H1 (cell line): ENCODE data around the gene SYP. TPM values are rescaled to one million over a fixed set of nuclear protein-coding genes. Genes with fewer than 3 reads are reported as not detected.

Source experiments
- CTCF ChIA-PET: fragments of 300-600 bp; sonication (Branson Sonifier 250); formaldehyde crosslinking; loops from one replicate; lab custom pipeline; 2021; ENCODE audit not compliant: partially characterized antibody; lab: Charles Lee
- POLR2A ChIA-PET: fragments of 300-600 bp; sonication (Branson Sonifier 250); formaldehyde crosslinking; loops from one replicate; lab custom pipeline; 2021; ENCODE audit warnings: inconsistent platforms; ENCODE audit not compliant: partially characterized antibody; lab: Charles Lee
- DNase-seq, 2 experiments: peaks; one replicate each; pipeline versions ENCODE4 v3.0.0 to v3.0.0-alpha.2; 2010 to 2022; ENCODE audit warnings: low spot score in 2 of 2, low read depth in 1 of 2, mixed read lengths in 1 of 2
- FAIRE-seq: peaks from 2 replicates; lab custom pipeline; 2011; peaks lifted over from hg19 to GRCh38; lab: Jason Lieb, UNC
- H2AFZ ChIP-seq: 2 replicates; pipeline ENCODE4 v1.8.1; 2012; ENCODE audit warnings: low read length, inconsistent platforms
- H2AK5ac ChIP-seq: 2 replicates; pipeline ENCODE4 v1.6.1; 2013; ENCODE audit warnings: low read depth, low read length
- H2BK120ac ChIP-seq: replicated peaks from 2 replicates; pipeline ENCODE3; 2013; ENCODE audit warnings: low read depth, low read length, inconsistent platforms
- H2BK12ac ChIP-seq: 2 replicates; pipeline ENCODE4 v1.6.1; 2013; ENCODE audit warnings: low read depth, low read length
- H2BK15ac ChIP-seq: 2 replicates; pipeline ENCODE4 v1.6.1; 2013; ENCODE audit warnings: low read length
- H2BK20ac ChIP-seq: 2 replicates; pipeline ENCODE4 v1.6.1; 2013; ENCODE audit warnings: low read length
- H2BK5ac ChIP-seq: 2 replicates; pipeline ENCODE4 v1.6.1; 2013; ENCODE audit warnings: low read depth, low read length
- H3K14ac ChIP-seq: 2 replicates; pipeline ENCODE4 v1.6.1; 2013; ENCODE audit warnings: inconsistent platforms; ENCODE audit not compliant: insufficient read length
- H3K18ac ChIP-seq: 2 replicates; pipeline ENCODE4 v1.6.1; 2013; ENCODE audit warnings: low read length; ENCODE audit errors: extremely low read depth
- H3K23ac ChIP-seq: 2 replicates; pipeline ENCODE4 v1.6.1; 2013; ENCODE audit warnings: inconsistent platforms; ENCODE audit not compliant: insufficient read length
- H3K23me2 ChIP-seq: 2 replicates; pipeline ENCODE4 v1.6.1; 2013; ENCODE audit warnings: low read depth, low read length
- H3K27ac ChIP-seq: 2 replicates; pipeline ENCODE4 v1.6.1; 2011; ENCODE audit warnings: low read depth, low read length, inconsistent platforms
- H3K27me3 ChIP-seq, 4 experiments: replicated peaks in 1 of 4; 1 replicate in 1 of 4; 2 replicates in 3 of 4; pipeline versions ENCODE4 v1.6.1 to v1.8.1; 2011 to 2013; ENCODE audit warnings: low read length in 3 of 4, mild to moderate bottlenecking in 3 of 4, inconsistent platforms in 2 of 4, mixed read lengths in 2 of 4, moderate library complexity in 1 of 4; ENCODE audit not compliant: control insufficient read depth in 3 of 4, insufficient read depth in 3 of 4; ENCODE audit errors: extremely low read depth in 1 of 4
- H3K36me3 ChIP-seq, 4 experiments: 2 replicates each; pipeline versions ENCODE4 v1.6.1 to v1.8.1; 2011 to 2013; ENCODE audit warnings: mild to moderate bottlenecking in 4 of 4, low read length in 3 of 4, moderate library complexity in 2 of 4, control low read depth in 1 of 4, inconsistent platforms in 1 of 4; ENCODE audit not compliant: insufficient read depth in 4 of 4, control insufficient read depth in 2 of 4
- H3K4ac ChIP-seq: replicated peaks from 2 replicates; pipeline ENCODE3; 2013; ENCODE audit warnings: low read length, low read depth, mixed read lengths, inconsistent platforms; ENCODE audit not compliant: insufficient read length
- H3K4me1 ChIP-seq, 4 experiments: replicated peaks in 1 of 4; 1 replicate in 1 of 4; 2 replicates in 3 of 4; pipeline versions ENCODE4 v1.6.1 to v1.8.1; 2011 to 2013; ENCODE audit warnings: low read length in 3 of 4, inconsistent platforms in 2 of 4, mixed read lengths in 1 of 4; ENCODE audit not compliant: insufficient read depth in 4 of 4, control insufficient read depth in 3 of 4
- H3K4me2 ChIP-seq, 2 experiments: 2 replicates each; pipeline versions ENCODE4 v1.6.1 to v1.8.1; 2011 to 2013; ENCODE audit warnings: low read depth in 2 of 2, low read length in 2 of 2, control low read depth in 1 of 2, inconsistent platforms in 1 of 2, mild to moderate bottlenecking in 1 of 2; ENCODE audit not compliant: insufficient read depth in 1 of 2
- H3K4me3 ChIP-seq, 4 experiments: fragments of 200-600, 300-600 bp in 1 of 4; sonication (generic), shearing (Covaris generic), sonication (Bioruptor Twin) in 1 of 4; 2 replicates each; pipeline versions ENCODE4 v1.5.1 to v1.8.1; 2011 to 2016; ENCODE audit warnings: low read length in 4 of 4, low read depth in 3 of 4, control low read depth in 2 of 4, inconsistent platforms in 2 of 4, mild to moderate bottlenecking in 2 of 4, mixed read lengths in 1 of 4, moderate library complexity in 1 of 4; ENCODE audit not compliant: insufficient read depth in 2 of 4; ENCODE audit errors: extremely low read depth in 1 of 4
- H3K56ac ChIP-seq: replicated peaks from 2 replicates; pipeline ENCODE3; 2013; ENCODE audit warnings: low read depth, mild to moderate bottlenecking, mixed read lengths, low read length, inconsistent platforms; ENCODE audit not compliant: insufficient read length
- H3K79me1 ChIP-seq: 2 replicates; pipeline ENCODE4 v1.6.1; 2013; ENCODE audit warnings: low read depth, low read length, control low read depth
- H3K79me2 ChIP-seq, 2 experiments: 2 replicates each; pipeline versions ENCODE4 v1.6.1 to v1.8.1; 2012 to 2013; ENCODE audit warnings: low read length in 2 of 2, mild to moderate bottlenecking in 2 of 2, inconsistent platforms in 1 of 2; ENCODE audit not compliant: insufficient read depth in 2 of 2, control insufficient read depth in 1 of 2
- H3K9ac ChIP-seq, 4 experiments: replicated peaks in 1 of 4; 1 replicate in 1 of 4; 2 replicates in 3 of 4; pipeline versions ENCODE4 v1.6.1 to v1.8.1; 2011 to 2013; ENCODE audit warnings: low read depth in 3 of 4, low read length in 3 of 4, control low read depth in 2 of 4, mild to moderate bottlenecking in 2 of 4, moderate library complexity in 2 of 4, inconsistent platforms in 1 of 4; ENCODE audit errors: extremely low read depth in 1 of 4
- H3K9me3 ChIP-seq, 2 experiments: 2 replicates each; pipeline versions ENCODE4 v1.6.1 to v1.8.1; 2012 to 2013; ENCODE audit warnings: mild to moderate bottlenecking in 2 of 2, moderate library complexity in 2 of 2, control low read depth in 1 of 2, inconsistent platforms in 1 of 2, low read depth in 1 of 2, low read length in 1 of 2, mixed read lengths in 1 of 2; ENCODE audit not compliant: insufficient read depth in 2 of 2
- H4K20me1 ChIP-seq, 2 experiments: replicated peaks in 1 of 2; 2 replicates each; pipeline versions ENCODE3 to v1.8.1; 2011 to 2013; ENCODE audit warnings: inconsistent platforms in 2 of 2, low read length in 2 of 2, mild to moderate bottlenecking in 1 of 2; ENCODE audit not compliant: insufficient read depth in 2 of 2, control insufficient read depth in 1 of 2
- H4K5ac ChIP-seq: 2 replicates; pipeline ENCODE4 v1.6.1; 2013; ENCODE audit warnings: low read length, low read depth, mixed read lengths, inconsistent platforms; ENCODE audit not compliant: insufficient read length
- H4K8ac ChIP-seq: 2 replicates; pipeline ENCODE4 v1.8.0; 2013; ENCODE audit warnings: mild to moderate bottlenecking, moderate library complexity, low read length, inconsistent platforms; ENCODE audit not compliant: insufficient read depth; ENCODE audit errors: extremely low read depth
- H4K91ac ChIP-seq: replicated peaks from 2 replicates; pipeline ENCODE3; 2013; ENCODE audit warnings: low read length, mixed read lengths, inconsistent platforms; ENCODE audit not compliant: insufficient read length
- ASH2L ChIP-seq: fragments of 200-600, 300-600 bp; sonication (generic); IDR thresholded peaks from one replicate; pipeline ENCODE4 v1.7.1; 2017; ENCODE audit warnings: low read length
- EP300 ChIP-seq, 2 experiments: IDR thresholded peaks; 1 replicate in 1 of 2; 2 replicates in 1 of 2; pipeline ENCODE4 v1.6.1; 2011 to 2012; ENCODE audit warnings: low read depth in 2 of 2, low read length in 2 of 2, mild to moderate bottlenecking in 2 of 2, borderline replicate concordance in 1 of 2, inconsistent platforms in 1 of 2, moderate library complexity in 1 of 2
- EZH2 ChIP-seq: fragments of 200-600 bp; sonication (generic); IDR thresholded peaks from 2 replicates; pipeline ENCODE4 v1.7.1; 2012; ENCODE audit warnings: low read depth, mild to moderate bottlenecking, moderate library complexity, low read length, inconsistent platforms; ENCODE audit not compliant: severe bottlenecking
- RFX5 ChIP-seq: IDR thresholded peaks from 2 replicates; pipeline ENCODE4 v1.6.1; 2011; ENCODE audit warnings: low read depth, low read length, improper control_type of control experiment, borderline replicate concordance
- SIX5 ChIP-seq: IDR thresholded peaks from 2 replicates; pipeline ENCODE4 v1.6.1; 2011; ENCODE audit warnings: mild to moderate bottlenecking, low read depth, low read length
- SP2 ChIP-seq: IDR thresholded peaks from 2 replicates; pipeline ENCODE4 v1.6.1; 2012; ENCODE audit warnings: mild to moderate bottlenecking, low read length, inconsistent platforms
- TEAD4 ChIP-seq: IDR thresholded peaks from 2 replicates; pipeline ENCODE4 v1.6.1; 2012; ENCODE audit warnings: low read depth, low read length, inconsistent platforms, mixed read lengths
- USF2 ChIP-seq: IDR thresholded peaks from 2 replicates; pipeline ENCODE4 v1.6.1; 2011; ENCODE audit warnings: low read length, improper control_type of control experiment
- WGBS, 2 experiments: shearing (Covaris generic) in 1 of 2; methylation state at CpG; one replicate each; pipeline versions ENCODE4 v1.1.6 to v1.1.7; 2013 to 2015; ENCODE audit warnings: low lambda C conversion rate in 2 of 2, mixed read lengths in 2 of 2, inconsistent platforms in 1 of 2, low coverage in 1 of 2, missing lambda C conversion rate in 1 of 2; ENCODE audit not compliant: insufficient replicate concordance in 2 of 2, insufficient coverage in 1 of 2, insufficient read length in 1 of 2; ENCODE audit errors: extremely low coverage in 1 of 2, missing lambda C conversion rate in 1 of 2; 5-methylcytosine and 5-hydroxymethylcytosine counted together
- polyA plus RNA-seq, 7 experiments: library from polyadenylated mRNA; depleted of rRNA in 3 of 7; stranded (reverse) in 5 of 7; unstranded in 2 of 7; fragments of >200 nt in 5 of 7; fragments of 200-250 nt in 2 of 7; gene quantifications; 1 replicate in 5 of 7; 2 replicates in 1 of 7; 4 replicates in 1 of 7; pipeline versions ENCODE4 v1.2.1 to v1.2.3, GENCODE V29; 2011 to 2013; ENCODE audit warnings: missing spikeins in 2 of 7, mixed read lengths in 2 of 7
- total RNA-seq: library from RNA; stranded (reverse); fragmentation: NEBNext Ultra II Directional; extraction: Animal tissue kit (Norgen Biotek cat#: 25700); gene quantifications from 2 replicates; pipeline ENCODE4 v1.2.1, GENCODE V29; 2021

The SYP gene
- total and polyA plus RNA-seq, 2 of the 8 experiments (the other 6 are each of a cell fraction or from before 2014, with no cell fraction given) = 4.3 to 10.8 TPM

DNA sequence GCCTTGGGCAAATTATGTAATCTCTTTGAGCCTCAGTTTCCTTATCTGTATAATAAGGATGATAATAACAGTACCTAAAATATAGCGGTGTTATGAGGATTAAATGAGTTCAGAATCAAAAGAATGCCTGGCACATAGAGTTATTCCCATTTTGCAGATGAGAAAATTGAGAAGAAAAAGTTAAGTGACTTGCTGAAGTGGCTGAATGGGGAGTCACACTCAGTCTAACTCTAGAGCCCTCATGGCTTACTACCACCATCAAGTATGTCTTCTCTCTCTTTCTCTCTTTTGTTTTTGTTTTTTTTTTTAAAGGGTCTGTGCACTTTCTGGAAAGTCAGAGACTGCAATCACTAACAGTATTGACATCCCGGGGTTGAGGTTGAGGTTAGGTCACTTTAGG, 32.5 kb upstream of the SYP start:
- Histone ChIP-seq H3K79me1 (no peaks in the 10 kb centered on the region), H3K18ac (no peak overlapping the region), H3K14ac (no peak overlapping the region), H4K20me1 (no peaks in the 10 kb centered on the region), H3K27me3 (no peaks in the 10 kb centered on the region), H3K4me1 (peaks cover 0 to 7% (median 3%) of the 10 kb centered on the region in 4 experiments; a peak in 2 of 7 replicates), H3K36me3 (no peaks in the 10 kb centered on the region), H2BK15ac (no peak overlapping the region), H2AFZ (no peak overlapping the region), H3K4me3 (no peak overlapping the region), H4K8ac (no peak overlapping the region), H3K56ac (no peak overlapping the region), H3K9ac (no peak overlapping the region), H3K4me2 (no peak overlapping the region), H2BK120ac (no peak overlapping the region), H3K23me2 (peaks cover 9% of the 10 kb centered on the region; the same call in 1 of the 2 replicates), H4K91ac (no peak overlapping the region), H2BK12ac (no peak overlapping the region), H2BK20ac (no peak overlapping the region), H4K5ac (no peak overlapping the region), H2BK5ac (no peak overlapping the region), H3K4ac (no peak overlapping the region), H3K9me3 (no peaks in the 10 kb centered on the region), H3K79me2 (no peaks in the 10 kb centered on the region), H3K23ac (no peak overlapping the region), H3K27ac (no peak overlapping the region), H2AK5ac (no peak overlapping the region)
- 93% methylated on average over 2 of the region's 2 CpGs; no CpG with 5 or more reads in 1 of the 2 experiments for WGBS, 2 experiments
- DNase-seq (no peak), FAIRE-seq (no peak)
- ChIA-PET POLR2A (interaction anchor here (0.6 kb wide), 1 partner anchor 879 kb away, joined by 3 read pairs; no protein-coding TSS in a partner anchor), CTCF (interaction anchor here (0.6 kb wide), 1 partner anchor 126 kb away, joined by 3 read pairs; no protein-coding TSS in a partner anchor)
- TF ChIP-seq SIX5 (no peak), RFX5 (no peak), USF2 (no peak), EP300 (IDR thresholded peaks at IDR 0.05; ENCODE audit: borderline replicate concordance in 1 of 2, low read depth in 2 of 2, low read length in 2 of 2) (no peak), TEAD4 (no peak), EZH2 (no peak), SP2 (no peak), ASH2L (no peak)
